ENCODE measurements around the gene MRPL43.

DNA sequence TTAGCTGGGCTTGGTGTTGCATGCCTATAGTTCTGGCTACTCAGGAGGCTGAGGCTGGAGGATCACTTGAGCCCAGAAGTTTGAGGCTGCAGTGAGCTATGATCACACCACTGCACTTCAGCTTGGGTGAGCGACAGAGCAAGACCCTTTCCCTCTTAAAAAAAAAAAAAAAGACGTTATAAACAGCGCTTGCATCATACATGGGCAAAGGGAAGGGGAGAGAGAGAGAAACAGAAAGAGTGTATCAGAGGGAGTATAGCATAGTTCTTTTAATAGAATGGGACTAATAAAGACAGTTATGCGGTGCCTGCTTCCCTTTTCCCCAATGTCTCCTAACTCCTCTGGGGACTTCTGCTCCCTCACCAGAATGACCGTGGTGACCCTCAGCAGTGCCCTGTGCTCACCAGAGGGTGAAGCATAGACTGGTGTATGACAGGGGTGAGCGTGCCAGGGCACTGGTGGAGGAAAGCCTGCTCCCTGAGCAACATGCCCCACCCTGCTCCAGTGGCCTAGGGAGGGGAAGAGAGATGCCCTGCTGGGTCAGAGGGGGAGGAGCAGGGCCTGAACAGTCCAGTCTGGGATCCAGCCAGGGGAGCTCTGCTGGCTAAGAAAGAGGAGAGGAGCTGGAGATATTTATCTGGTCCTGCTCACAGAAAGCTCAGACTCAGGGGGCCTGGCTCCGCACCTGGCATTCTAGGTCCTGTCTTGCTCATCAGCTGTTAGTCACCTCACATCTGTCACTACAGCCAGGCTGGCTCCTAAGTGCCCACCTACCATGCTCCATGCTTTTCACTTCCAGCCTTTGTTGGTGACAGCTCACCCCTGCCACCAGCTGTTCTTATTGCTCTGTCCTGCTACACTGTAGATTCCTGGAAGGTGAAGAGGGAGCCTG is 41.4 kb upstream of the MRPL43 start:
- TF ChIP-seq, protein P1, sequence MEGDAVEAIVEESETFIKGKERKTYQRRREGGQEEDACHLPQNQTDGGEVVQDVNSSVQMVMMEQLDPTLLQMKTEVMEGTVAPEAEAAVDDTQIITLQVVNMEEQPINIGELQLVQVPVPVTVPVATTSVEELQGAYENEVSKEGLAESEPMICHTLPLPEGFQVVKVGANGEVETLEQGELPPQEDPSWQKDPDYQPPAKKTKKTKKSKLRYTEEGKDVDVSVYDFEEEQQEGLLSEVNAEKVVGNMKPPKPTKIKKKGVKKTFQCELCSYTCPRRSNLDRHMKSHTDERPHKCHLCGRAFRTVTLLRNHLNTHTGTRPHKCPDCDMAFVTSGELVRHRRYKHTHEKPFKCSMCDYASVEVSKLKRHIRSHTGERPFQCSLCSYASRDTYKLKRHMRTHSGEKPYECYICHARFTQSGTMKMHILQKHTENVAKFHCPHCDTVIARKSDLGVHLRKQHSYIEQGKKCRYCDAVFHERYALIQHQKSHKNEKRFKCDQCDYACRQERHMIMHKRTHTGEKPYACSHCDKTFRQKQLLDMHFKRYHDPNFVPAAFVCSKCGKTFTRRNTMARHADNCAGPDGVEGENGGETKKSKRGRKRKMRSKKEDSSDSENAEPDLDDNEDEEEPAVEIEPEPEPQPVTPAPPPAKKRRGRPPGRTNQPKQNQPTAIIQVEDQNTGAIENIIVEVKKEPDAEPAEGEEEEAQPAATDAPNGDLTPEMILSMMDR (IDR thresholded peaks at IDR 0.05): no peak
- TF ChIP-seq EZH2 (IDR thresholded peaks at IDR 0.05; ENCODE audit: borderline replicate concordance, insufficient read depth, low read depth, low read length, poor library complexity, severe bottlenecking): no peak

Measured in B cell (primary cell).